HepG2 (cell line): ENCODE results near the gene TSGA10. TPM values are rescaled to one million over a fixed set of nuclear protein-coding genes. Genes with fewer than 3 reads are reported as not detected.

Experiments used
- ATF3 ChIP-seq: sonication (generic); formaldehyde crosslinking; IDR thresholded peaks from 2 replicates; pipeline ENCODE4 v1.4.0; 2020; ENCODE audit warnings: missing genetic modification reagents
- DBP ChIP-seq: sonication (generic); formaldehyde crosslinking; IDR thresholded peaks from 2 replicates; pipeline ENCODE4 v1.4.0; 2020; ENCODE audit warnings: missing genetic modification reagents; ENCODE audit errors: not compliant biosample characterization
- DMAP1 ChIP-seq: IDR thresholded peaks from 2 replicates; pipeline ENCODE4 v1.6.1; 2016
- DPF2 ChIP-seq: sonication (generic); formaldehyde crosslinking; IDR thresholded peaks from 2 replicates; pipeline ENCODE4 v1.4.0; 2020; ENCODE audit warnings: mild to moderate bottlenecking, low read depth, missing genetic modification reagents, borderline replicate concordance
- EED ChIP-seq: sonication (generic); formaldehyde crosslinking; IDR thresholded peaks from 2 replicates; pipeline ENCODE4 v1.5.0; 2020; ENCODE audit warnings: mild to moderate bottlenecking, missing genetic modification reagents
- GATAD2A ChIP-seq: IDR thresholded peaks from 2 replicates; pipeline ENCODE4 v1.6.1; 2016
- HNRNPUL1 ChIP-seq: fragments of 200-400 bp; formaldehyde crosslinking; IDR thresholded peaks from 2 replicates; pipeline ENCODE4 v1.6.1; 2017; ENCODE audit warnings: low read depth, mild to moderate bottlenecking, low read length, moderate library complexity
- NFYB ChIP-seq: sonication (generic); formaldehyde crosslinking; IDR thresholded peaks from 2 replicates; pipeline ENCODE4 v1.4.0; 2020; ENCODE audit warnings: missing genetic modification reagents
- PAWR ChIP-seq: sonication (generic); formaldehyde crosslinking; IDR thresholded peaks from 2 replicates; pipeline ENCODE4 v1.4.0; 2020; ENCODE audit warnings: missing genetic modification reagents, mild to moderate bottlenecking, borderline replicate concordance
- PCBP2 ChIP-seq: fragments of 200-400 bp; formaldehyde crosslinking; optimal IDR thresholded peaks from 2 replicates; pipeline ENCODE3; 2018; ENCODE audit warnings: low read length, low read depth; ENCODE audit not compliant: poor library complexity, severe bottlenecking
- PHF20 ChIP-seq: sonication (generic); formaldehyde crosslinking; IDR thresholded peaks from 2 replicates; pipeline ENCODE4 v1.5.0; 2020; ENCODE audit warnings: mild to moderate bottlenecking, missing genetic modification reagents
- RARA ChIP-seq: IDR thresholded peaks from 2 replicates; pipeline ENCODE4 v1.6.1; 2016; ENCODE audit warnings: missing genetic modification reagents, missing compliant biosample characterization
- SNAPC4 ChIP-seq: sonication (generic); formaldehyde crosslinking; IDR thresholded peaks from 2 replicates; pipeline ENCODE4 v1.4.0; 2020; ENCODE audit warnings: mild to moderate bottlenecking, missing genetic modification reagents
- SP140L ChIP-seq: sonication (generic); formaldehyde crosslinking; IDR thresholded peaks from 2 replicates; pipeline ENCODE4 v1.4.0; 2020; ENCODE audit warnings: missing genetic modification reagents, borderline replicate concordance
- SRSF9 ChIP-seq: fragments of 200-400 bp; formaldehyde crosslinking; IDR thresholded peaks from 2 replicates; pipeline ENCODE4 v1.6.1; 2018; ENCODE audit warnings: borderline replicate concordance, mild to moderate bottlenecking, low read depth, low read length; ENCODE audit not compliant: insufficient read depth, poor library complexity, severe bottlenecking
- THAP11 ChIP-seq: IDR thresholded peaks from 2 replicates; pipeline ENCODE4 v1.6.1; 2016; ENCODE audit warnings: missing biosample characterization, missing genetic modification reagents
- ZNF33A ChIP-seq: sonication (generic); formaldehyde crosslinking; IDR thresholded peaks from 2 replicates; pipeline ENCODE4 v1.5.1; 2020; ENCODE audit warnings: missing genetic modification reagents, mild to moderate bottlenecking, moderate library complexity, borderline replicate concordance
- ZNF530 ChIP-seq: sonication (generic); formaldehyde crosslinking; IDR thresholded peaks from 2 replicates; pipeline ENCODE4 v1.5.0; 2020; ENCODE audit warnings: low read depth, mild to moderate bottlenecking, missing genetic modification reagents
- ZNF589 ChIP-seq: sonication (generic); formaldehyde crosslinking; conservative IDR thresholded peaks from 2 replicates; pipeline ENCODE4 v1.8.0; 2022; ENCODE audit warnings: mild to moderate bottlenecking, moderate library complexity, missing genetic modification reagents
- ZNF724P ChIP-seq: sonication (generic); formaldehyde crosslinking; IDR thresholded peaks from 2 replicates; pipeline ENCODE4 v1.8.0; 2022; ENCODE audit warnings: missing genetic modification reagents, borderline replicate concordance
- ZNF777 ChIP-seq: sonication (generic); formaldehyde crosslinking; IDR thresholded peaks from 2 replicates; pipeline ENCODE4 v1.4.0; 2020; ENCODE audit warnings: missing genetic modification reagents
- ZNF784 ChIP-seq: sonication (generic); formaldehyde crosslinking; IDR thresholded peaks from 2 replicates; pipeline ENCODE4 v1.5.1; 2020; ENCODE audit warnings: missing genetic modification reagents, mild to moderate bottlenecking, borderline replicate concordance
- ZNF792 ChIP-seq: IDR thresholded peaks from 2 replicates; pipeline ENCODE4 v1.6.1; 2016
- polyA plus RNA-seq, 8 experiments: library from polyadenylated mRNA; depleted of rRNA in 3 of 8; stranded (reverse) in 7 of 8; unstranded in 1 of 8; fragments of >200 nt; fragmentation: Illumina TruSeq in 4 of 8; extraction: Trizol in 4 of 8; gene quantifications; 2 replicates each; pipeline versions ENCODE4 v1.2.1 to v1.2.3, GENCODE V29; 2011 to 2016; ENCODE audit warnings: low read depth in 4 of 8, missing spikeins in 1 of 8, mixed read lengths in 1 of 8; ENCODE audit not compliant: insufficient read depth in 1 of 8
- total RNA-seq, 5 experiments: library from RNA; depleted of rRNA; stranded (reverse); fragments of >200 nt; fragmentation: Illumina TruSeq; extraction: Trizol; gene quantifications; 2 replicates each; pipeline ENCODE4 v1.2.3, GENCODE V29; 2016; ENCODE audit warnings: low read depth in 1 of 5

Gene TSGA10
- total and polyA plus RNA-seq, 2 of the 13 experiments (the other 11 are each of a cell fraction or from before 2014, with no cell fraction given): 4.7 to 13.1 TPM

GRCh38 chr2:99141110-99142108 lies 13.3 kb downstream of the TSGA10 start, which contains the start of gene C2orf15 (continued):
- TF ChIP-seq SP140L (CRISPR knock-in tag): no peak; the same call in 1 of the 2 replicates
- peak; percentile 69 for TF ChIP-seq PHF20
- peak; percentile 13; the same call in 1 of the 2 replicates for TF ChIP-seq ZNF792 (CRISPR knock-in tag)
- TF ChIP-seq ZNF724P (CRISPR knock-in tag): no peak; the same call in 1 of the 2 replicates
- 0 out of 2 replicates have a peak, but pooled peaks have one; percentile 5 for TF ChIP-seq RARA (CRISPR knock-in tag)
- TF ChIP-seq ZNF530: no peak
- TF ChIP-seq DMAP1 (CRISPR knock-in tag): peak; percentile 86; the same call in 1 of the 2 replicates
- no peak; the same call in 1 of the 2 replicates for TF ChIP-seq PAWR
- TF ChIP-seq THAP11: peak; percentile 85
- TF ChIP-seq ZNF777 (CRISPR knock-in tag): peak; percentile 81
- peak; percentile 81 for TF ChIP-seq SNAPC4 (CRISPR knock-in tag)
- TF ChIP-seq GATAD2A: peak; percentile 74
- peak; percentile 63 for TF ChIP-seq DBP (CRISPR knock-in tag)
- peak; percentile 86; the same call in 1 of the 2 replicates for TF ChIP-seq EED
- TF ChIP-seq ZNF589 (CRISPR knock-in tag): peak; percentile 91
- no peak for TF ChIP-seq DPF2 (CRISPR knock-in tag)
- TF ChIP-seq ZNF784 (CRISPR knock-in tag): peak; percentile 76
- TF ChIP-seq HNRNPUL1: no peak
- TF ChIP-seq ZNF33A (CRISPR knock-in tag): no peak
- no peak for TF ChIP-seq PCBP2
- TF ChIP-seq SRSF9: no peak
- no peak for TF ChIP-seq NFYB (CRISPR knock-in tag)
- 0 out of 2 replicates have a peak, but pooled peaks have one; percentile 5 for TF ChIP-seq ATF3
